ENCODE results near the gene PLEKHA4. TPM values are rescaled to one million over a fixed set of nuclear protein-coding genes. Genes with fewer than 3 reads are reported as not detected.
"Not testable (repeated sequence)": the region's sequence is repeated elsewhere in the genome, so short reads cannot be mapped to it uniquely, and the experiment has no call there.

Gene PLEKHA4
- polyA plus RNA-seq, 1 donor = 14.5 TPM

- H3K4me3 ChIP-seq (ENCODE audit: low read length); H3K36me3 ChIP-seq (ENCODE audit: control insufficient read depth, insufficient read depth, low read length); H3K27me3 ChIP-seq (ENCODE audit: control insufficient read depth, insufficient read depth, low read length); H3K27ac ChIP-seq (ENCODE audit: low read length); DNase-seq; H3K9me3 ChIP-seq (ENCODE audit: control insufficient read depth, low read depth, low read length); H3K4me1 ChIP-seq (ENCODE audit: control insufficient read depth, insufficient read depth, low read length): not testable (repeated sequence)
- no CpG with 5 or more reads among the region's 9 CpGs for WGBS (ENCODE audit: insufficient coverage, low lambda C conversion rate)
These were observed 81.1 kb downstream of the PLEKHA4 start for GRCh38 chr19:48787331-48787730.

Other genes starting within 250 kb of the PLEKHA4 start
- 2,091 TPM for gene RPL18, start 249.4 kb downstream of the PLEKHA4 start, polyA plus RNA-seq
- gene SPHK2, start 249.1 kb downstream of the PLEKHA4 start, polyA plus RNA-seq = 20.1 TPM
- 4.0 TPM for gene DBP, start 231.2 kb downstream of the PLEKHA4 start, polyA plus RNA-seq
- gene CA11, start 222.4 kb downstream of the PLEKHA4 start, polyA plus RNA-seq = 10.1 TPM
- gene NTN5, start 195.6 kb downstream of the PLEKHA4 start, polyA plus RNA-seq = 0.42 TPM
- gene FUT2, start 172.6 kb downstream of the PLEKHA4 start, polyA plus RNA-seq = 105 TPM
- 4.1 TPM for gene MAMSTR, start 148.9 kb downstream of the PLEKHA4 start, polyA plus RNA-seq
- gene RASIP1, start 128.0 kb downstream of the PLEKHA4 start, polyA plus RNA-seq = 6.9 TPM
- gene IZUMO1, start 121.7 kb downstream of the PLEKHA4 start, polyA plus RNA-seq = 0.40 TPM
- 1.3 TPM for gene FUT1, start 116.0 kb downstream of the PLEKHA4 start, polyA plus RNA-seq
- not detected for gene FGF21, start 113.1 kb downstream of the PLEKHA4 start, polyA plus RNA-seq
- gene BCAT2, start 57.6 kb downstream of the PLEKHA4 start, polyA plus RNA-seq = 76.4 TPM
- 78.1 TPM for gene HSD17B14, start 32.1 kb downstream of the PLEKHA4 start, polyA plus RNA-seq
- gene PPP1R15A, start 3.8 kb upstream of the PLEKHA4 start, polyA plus RNA-seq = 80.5 TPM
- 0.28 TPM for gene TULP2, start 30.1 kb upstream of the PLEKHA4 start, polyA plus RNA-seq
- gene NUCB1, start 31.7 kb upstream of the PLEKHA4 start, polyA plus RNA-seq = 237 TPM
- 5.2 TPM for gene DHDH, start 65.1 kb upstream of the PLEKHA4 start, polyA plus RNA-seq
- 129 TPM for gene BAX, start 86.3 kb upstream of the PLEKHA4 start, polyA plus RNA-seq
- gene FTL, start 96.7 kb upstream of the PLEKHA4 start, polyA plus RNA-seq = 6,937 TPM
- 39.1 TPM for gene GYS1, start 124.7 kb upstream of the PLEKHA4 start, polyA plus RNA-seq
- gene RUVBL2, start 125.3 kb upstream of the PLEKHA4 start, polyA plus RNA-seq = 65.0 TPM
- not detected for gene LHB, start 148.5 kb upstream of the PLEKHA4 start, polyA plus RNA-seq
- not detected for gene CGB3, start 155.7 kb upstream of the PLEKHA4 start, polyA plus RNA-seq
- not detected for gene CGB2, start 163.3 kb upstream of the PLEKHA4 start, polyA plus RNA-seq
- not detected for gene CGB1, start 168.3 kb upstream of the PLEKHA4 start, polyA plus RNA-seq
- not detected for gene CGB5, start 175.2 kb upstream of the PLEKHA4 start, polyA plus RNA-seq
- gene CGB8, start 180.5 kb upstream of the PLEKHA4 start, polyA plus RNA-seq = not detected
- gene CGB7, start 189.1 kb upstream of the PLEKHA4 start, polyA plus RNA-seq = 0.06 TPM
- 0.16 TPM for gene NTF4, start 196.2 kb upstream of the PLEKHA4 start, polyA plus RNA-seq
- 0.01 TPM for gene KCNA7, start 204.1 kb upstream of the PLEKHA4 start, polyA plus RNA-seq
- gene SNRNP70, start 216.8 kb upstream of the PLEKHA4 start, polyA plus RNA-seq = 295 TPM
- gene LIN7B, start 245.8 kb upstream of the PLEKHA4 start, polyA plus RNA-seq = 7.8 TPM

All from large intestine (tissue), 3 donors.